Measurements from ENCODE around the gene RSPH4A. TPM values are rescaled to one million over a fixed set of nuclear protein-coding genes. Genes with fewer than 3 reads are reported as not detected.

The RSPH4A gene
- total and polyA plus RNA-seq, 9 of the 15 experiments (the other 6 are each of a cell fraction or from before 2014, with no cell fraction given), result 0.04 to 0.30 (median 0.11) TPM

DNA sequence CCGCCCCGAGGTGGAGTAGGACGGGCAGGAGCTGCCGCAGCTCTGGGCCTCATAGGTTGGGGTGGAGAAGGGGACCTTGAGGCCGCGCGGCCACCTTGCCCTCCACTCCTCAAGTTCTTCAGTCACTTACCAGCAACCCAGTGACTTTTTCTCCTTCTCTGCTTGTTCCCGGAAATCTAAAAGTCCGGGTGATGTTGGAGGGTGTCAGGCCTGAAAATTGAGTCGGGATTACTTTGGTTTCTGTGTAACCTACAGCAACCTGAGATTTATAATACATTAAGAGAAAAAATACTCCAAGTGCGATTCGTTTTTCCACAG lies 44.6 kb upstream of the RSPH4A start (continued):
- TF ChIP-seq KLF6 (CRISPR knock-in tag; IDR thresholded peaks at IDR 0.05; ENCODE audit: borderline replicate concordance) (no peak), RCOR1 (IDR thresholded peaks at IDR 0.05; ENCODE audit: borderline replicate concordance in 1 of 2, low read depth in 2 of 2, low read length in 2 of 2) (no peak)

DNA sequence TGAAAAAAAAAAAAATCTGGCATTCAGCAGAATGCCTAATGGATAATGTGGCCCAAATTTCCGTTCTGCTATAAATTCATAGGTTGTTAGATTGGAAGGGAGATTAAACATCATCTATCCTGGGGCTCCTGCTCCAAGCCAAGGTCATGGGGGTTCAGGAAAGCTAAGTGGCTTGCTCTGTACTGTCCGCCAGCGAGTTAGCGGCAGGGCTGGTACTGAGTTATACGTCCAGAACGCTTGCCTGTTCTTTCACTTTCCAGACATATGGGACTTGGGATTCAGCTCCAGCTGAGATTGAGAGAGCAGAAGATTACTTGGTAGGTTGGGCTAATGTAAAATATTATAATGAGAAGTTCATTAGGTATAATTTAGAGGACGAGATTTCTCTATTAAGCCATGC lies 44.1 kb upstream of the RSPH4A start:
- in situ Hi-C loops (cut with MboI) (no loop called here), intact Hi-C loops (cut with micrococcal nuclease) (no loop called here)
- no peaks in the 10 kb centered on the region for H3K27me3 ChIP-seq (ENCODE audit: control insufficient read depth in 2 of 2, insufficient read depth in 2 of 2, low read length in 2 of 2)
- H3K4me2 ChIP-seq (ENCODE audit: insufficient read depth, low read length), result peak overlapping the region; percentile 85
- POLR2A ChIA-PET, result interaction anchor here (1.1 to 2.5 kb wide), 4 partner anchors 10 to 43 kb away, joined by 3 to 11 read pairs (median 4); no protein-coding TSS in a partner anchor
- 0% methylated on average over 7 of the region's 7 CpGs for WGBS (ENCODE audit: insufficient coverage, low coverage, missing lambda C conversion rate)
- peak overlapping the region; percentile 83 for H3K27ac ChIP-seq (ENCODE audit: extremely low read depth, low read depth, low read length)
- H3K4me1 ChIP-seq (replicated peaks in 1 of 2; ENCODE audit: control insufficient read depth in 2 of 2, insufficient read depth in 2 of 2, low read length in 2 of 2), result peaks cover 0 to 22% of the 10 kb centered on the region in 2 experiments; a peak in 4 of 5 replicates
- ATAC-seq (peak; percentile 55), DNase-seq (ENCODE audit: extremely low read depth in 1 of 4, low spot score in 3 of 4) (peak; percentile 13 to 60 (median 27)), FAIRE-seq (peak; percentile 48)
- H3K36me3 ChIP-seq (ENCODE audit: control insufficient read depth, insufficient read depth, low read length), result peaks cover 37% of the 10 kb centered on the region
- peaks cover 62% of the 10 kb centered on the region for H3K79me2 ChIP-seq (ENCODE audit: control insufficient read depth, insufficient read depth, low read length)
- CTCF ChIA-PET (ENCODE audit: low intra/inter-chr PET ratio), result no interaction called here
- H3K9me1 ChIP-seq (ENCODE audit: control insufficient read depth, insufficient read depth, low read length), result no peaks in the 10 kb centered on the region
- BruUV-seq (replicated peaks), result no TSS peak
- TF ChIP-seq RCOR1 (IDR thresholded peaks at IDR 0.05; ENCODE audit: borderline replicate concordance in 1 of 2, low read depth in 2 of 2, low read length in 2 of 2), result 0 out of 4 replicates have a peak, but pooled peaks of 1 of the 2 experiments have one; percentile 10
- TF ChIP-seq, protein P1, sequence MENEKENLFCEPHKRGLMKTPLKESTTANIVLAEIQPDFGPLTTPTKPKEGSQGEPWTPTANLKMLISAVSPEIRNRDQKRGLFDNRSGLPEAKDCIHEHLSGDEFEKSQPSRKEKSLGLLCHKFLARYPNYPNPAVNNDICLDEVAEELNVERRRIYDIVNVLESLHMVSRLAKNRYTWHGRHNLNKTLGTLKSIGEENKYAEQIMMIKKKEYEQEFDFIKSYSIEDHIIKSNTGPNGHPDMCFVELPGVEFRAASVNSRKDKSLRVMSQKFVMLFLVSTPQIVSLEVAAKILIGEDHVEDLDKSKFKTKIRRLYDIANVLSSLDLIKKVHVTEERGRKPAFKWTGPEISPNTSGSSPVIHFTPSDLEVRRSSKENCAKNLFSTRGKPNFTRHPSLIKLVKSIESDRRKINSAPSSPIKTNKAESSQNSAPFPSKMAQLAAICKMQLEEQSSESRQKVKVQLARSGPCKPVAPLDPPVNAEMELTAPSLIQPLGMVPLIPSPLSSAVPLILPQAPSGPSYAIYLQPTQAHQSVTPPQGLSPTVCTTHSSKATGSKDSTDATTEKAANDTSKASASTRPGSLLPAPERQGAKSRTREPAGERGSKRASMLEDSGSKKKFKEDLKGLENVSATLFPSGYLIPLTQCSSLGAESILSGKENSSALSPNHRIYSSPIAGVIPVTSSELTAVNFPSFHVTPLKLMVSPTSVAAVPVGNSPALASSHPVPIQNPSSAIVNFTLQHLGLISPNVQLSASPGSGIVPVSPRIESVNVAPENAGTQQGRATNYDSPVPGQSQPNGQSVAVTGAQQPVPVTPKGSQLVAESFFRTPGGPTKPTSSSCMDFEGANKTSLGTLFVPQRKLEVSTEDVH (IDR thresholded peaks at IDR 0.05; ENCODE audit: low read depth, partially characterized antibody), result no peak
- peak overlapping the region; percentile 74 to 86; a peak in 3 of 4 replicates for H3K9ac ChIP-seq (ENCODE audit: insufficient read depth in 1 of 2, low read depth in 2 of 2, low read length in 2 of 2)
- no peaks in the 10 kb centered on the region for H3K9me3 ChIP-seq (replicated peaks; ENCODE audit: control insufficient read depth, insufficient read depth, low read depth, low read length)
- 0 out of 2 replicates have a peak overlapping the region, but pooled peaks have one; percentile 89 for H2AFZ ChIP-seq (ENCODE audit: low read depth, low read length)
- H3K4me3 ChIP-seq, result peak overlapping the region; percentile 82
- no peaks in the 10 kb centered on the region for H4K20me1 ChIP-seq (replicated peaks; ENCODE audit: control insufficient read depth, insufficient read depth, low read length)

Measured in K562 (cell line).